GM12891 (cell line): ENCODE measurements around the gene CHST8.

Experiments
- POLR2A ChIP-seq: IDR thresholded peaks from 2 replicates; pipeline ENCODE4 v1.6.1; 2011; ENCODE audit warnings: low read depth, low read length, control low read depth
- POLR2AphosphoS5 ChIP-seq: IDR thresholded peaks from 2 replicates; pipeline ENCODE4 v1.6.1; 2011; ENCODE audit warnings: low read depth, low read length, control low read depth
- POU2F2 ChIP-seq: IDR thresholded peaks from 2 replicates; pipeline ENCODE4 v1.6.1; 2011; ENCODE audit warnings: low read depth, mild to moderate bottlenecking, control low read depth, low read length, moderate library complexity
- SPI1 ChIP-seq: IDR thresholded peaks from 2 replicates; pipeline ENCODE4 v1.6.1; 2011; ENCODE audit warnings: low read depth, low read length, control low read depth
- TAF1 ChIP-seq: IDR thresholded peaks from 2 replicates; pipeline ENCODE4 v1.6.1; 2011; ENCODE audit warnings: low read depth, low read length, control low read depth

DNA sequence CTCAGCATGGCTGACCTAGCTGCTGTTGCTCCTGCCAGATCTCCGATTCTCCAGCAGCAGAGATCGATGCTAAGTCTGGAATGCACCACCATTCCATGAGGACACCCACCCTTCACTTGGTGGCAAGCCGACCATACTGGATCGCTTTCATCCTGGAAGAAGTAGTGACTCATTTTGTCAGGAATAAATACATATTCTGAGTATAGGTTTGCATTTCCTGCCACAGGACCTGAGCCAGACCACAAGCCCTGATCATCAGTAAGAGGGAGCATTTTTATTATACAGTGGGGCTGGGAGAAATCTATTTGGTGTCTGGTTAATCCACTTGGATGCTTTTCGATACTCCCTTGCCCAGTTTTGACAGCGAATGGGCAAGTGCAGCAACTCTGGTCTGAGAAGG is 164.0 kb downstream of the CHST8 start:
- TF ChIP-seq POLR2A (no peak), POLR2AphosphoS5 (no peak), TAF1 (no peak), POU2F2 (no peak), SPI1 (no peak)
